NCI-H446 treated with DMSO at 0.1 percent for 48 hours (cell line): ENCODE results near the gene LAS1L.
"Not testable (repeated sequence)": the region's sequence is repeated elsewhere in the genome, so short reads cannot be mapped to it uniquely, and the experiment has no call there.

ENCODE experiments used
- DNase-seq: peaks from one replicate; lab custom pipeline; 2025; lab: John Stamatoyannopoulos, UW

LAS1L gene

GRCh38 chrX:65534450-65535292 lies at the start of gene LAS1L:
Gene LAS1L (minus strand): TSS chrX:65534787. CDS start chrX:65534715, 72 bp downstream.
- peak; percentile 90 for DNase-seq

- DNase-seq = no peak
These were observed 48.0 kb upstream of the LAS1L start for GRCh38 chrX:65582450-65583082.

GRCh38 chrX:65581661-65582339 lies 47.2 kb upstream of the LAS1L start:
- peak; percentile 10 for DNase-seq

GRCh38 chrX:65578346-65578745 lies 43.8 kb upstream of the LAS1L start:
- no peak for DNase-seq

- no peak for DNase-seq
These were observed 41.6 kb upstream of the LAS1L start for GRCh38 chrX:65576160-65576559.

- DNase-seq = no peak
These were observed 40.4 kb upstream of the LAS1L start for GRCh38 chrX:65575022-65575421.

- no peak for DNase-seq
These were observed 39.8 kb upstream of the LAS1L start for GRCh38 chrX:65574356-65574755.

- DNase-seq = no peak
These were observed 38.4 kb upstream of the LAS1L start for GRCh38 chrX:65572971-65573370.

- DNase-seq = not testable (repeated sequence)
These were observed 28.3 kb upstream of the LAS1L start for GRCh38 chrX:65562850-65563249.

GRCh38 chrX:65551489-65552339 lies 17.1 kb upstream of the LAS1L start:
- no peak for DNase-seq

- DNase-seq = no peak
These were observed 16.5 kb upstream of the LAS1L start for GRCh38 chrX:65551086-65551485.

GRCh38 chrX:65545456-65545855 lies 10.9 kb upstream of the LAS1L start:
- no peak for DNase-seq

- no peak for DNase-seq
These were observed 2.6 kb upstream of the LAS1L start for GRCh38 chrX:65537229-65537628.

GRCh38 chrX:65536291-65536690 lies 1.7 kb upstream of the LAS1L start:
- DNase-seq = no peak

- DNase-seq = no peak
These were observed 2.6 kb downstream of the LAS1L start for GRCh38 chrX:65532016-65532415.

- no peak for DNase-seq
These were observed 5.8 kb downstream of the LAS1L start for GRCh38 chrX:65528705-65529340.

- no peak for DNase-seq
These were observed 6.3 kb downstream of the LAS1L start for GRCh38 chrX:65528293-65528692.

GRCh38 chrX:65524139-65524538 lies 10.4 kb downstream of the LAS1L start:
- no peak for DNase-seq

- no peak for DNase-seq
These were observed 11.7 kb downstream of the LAS1L start for GRCh38 chrX:65522739-65523372.

- not testable (repeated sequence) for DNase-seq
These were observed 15.1 kb downstream of the LAS1L start for GRCh38 chrX:65519530-65519929.

- not testable (repeated sequence) for DNase-seq
These were observed 15.6 kb downstream of the LAS1L start for GRCh38 chrX:65518980-65519379.
